H9 (cell line): ENCODE results near the gene YRDC. TPM values are rescaled to one million over a fixed set of nuclear protein-coding genes. Genes with fewer than 3 reads are reported as not detected.

ENCODE experiments used
- DNase-seq: peaks from one replicate; pipeline ENCODE4 v3.0.0-alpha.2; 2017
- H2AFZ ChIP-seq: one replicate; pipeline ENCODE4 v1.6.1; 2013; ENCODE audit warnings: mild to moderate bottlenecking, low read length, control low read depth, moderate library complexity
- H2AK5ac ChIP-seq: 2 replicates; pipeline ENCODE4 v1.6.1; 2013; ENCODE audit warnings: low read length, control low read depth, mixed read lengths; ENCODE audit not compliant: insufficient read length
- H2BK120ac ChIP-seq: one replicate; pipeline ENCODE4 v1.6.1; 2013; ENCODE audit warnings: low read depth, mild to moderate bottlenecking, low read length, control low read depth, inconsistent platforms; ENCODE audit not compliant: poor library complexity, severe bottlenecking
- H2BK12ac ChIP-seq: 2 replicates; pipeline ENCODE4 v1.6.1; 2013; ENCODE audit warnings: low read length, control low read depth, mixed read lengths, low read depth; ENCODE audit not compliant: insufficient read length
- H2BK15ac ChIP-seq: 2 replicates; pipeline ENCODE4 v1.6.1; 2013; ENCODE audit warnings: low read depth, low read length, control low read depth
- H2BK20ac ChIP-seq: one replicate; pipeline ENCODE4 v1.6.1; 2013; ENCODE audit warnings: low read depth, mild to moderate bottlenecking, low read length, control low read depth, inconsistent platforms; ENCODE audit not compliant: poor library complexity, severe bottlenecking
- H2BK5ac ChIP-seq: 2 replicates; pipeline ENCODE4 v1.6.1; 2013; ENCODE audit warnings: low read length, control low read depth, mixed read lengths; ENCODE audit not compliant: insufficient read length
- H3K14ac ChIP-seq: 2 replicates; pipeline ENCODE4 v1.6.1; 2013; ENCODE audit warnings: low read length, control low read depth; ENCODE audit not compliant: insufficient read depth
- H3K18ac ChIP-seq: 2 replicates; pipeline ENCODE4 v1.6.1; 2013; ENCODE audit warnings: low read depth, mild to moderate bottlenecking, mixed read lengths, low read length, control low read depth; ENCODE audit not compliant: insufficient read length
- H3K23ac ChIP-seq: 2 replicates; pipeline ENCODE4 v1.6.1; 2013; ENCODE audit warnings: low read length, control low read depth, mixed read lengths, low read depth; ENCODE audit not compliant: insufficient read length
- H3K23me2 ChIP-seq: 2 replicates; pipeline ENCODE4 v1.6.1; 2013; ENCODE audit warnings: low read depth, mild to moderate bottlenecking, mixed read lengths, low read length, control low read depth; ENCODE audit not compliant: insufficient read length, poor library complexity, severe bottlenecking
- H3K27ac ChIP-seq: 2 replicates; pipeline ENCODE4 v1.5.1; 2013; ENCODE audit warnings: low read length, control low read depth, mixed read lengths, low read depth; ENCODE audit not compliant: insufficient read length
- H3K27me3 ChIP-seq: 2 replicates; pipeline ENCODE4 v1.6.1; 2013; ENCODE audit warnings: low read length, control low read depth, inconsistent platforms; ENCODE audit not compliant: insufficient read depth
- H3K4ac ChIP-seq: 2 replicates; pipeline ENCODE4 v1.6.1; 2013; ENCODE audit warnings: low read depth, mild to moderate bottlenecking, control low read depth, inconsistent platforms, low read length, moderate library complexity
- H3K4me1 ChIP-seq: 2 replicates; pipeline ENCODE4 v1.6.1; 2013; ENCODE audit warnings: low read length, control low read depth, inconsistent platforms; ENCODE audit not compliant: insufficient read depth
- H3K4me2 ChIP-seq: 2 replicates; pipeline ENCODE4 v1.6.1; 2013; ENCODE audit warnings: low read length, control low read depth, mixed read lengths; ENCODE audit not compliant: insufficient read length, insufficient read depth
- H3K56ac ChIP-seq: 2 replicates; pipeline ENCODE4 v1.6.1; 2013; ENCODE audit warnings: low read depth, mild to moderate bottlenecking, mixed read lengths, low read length, control low read depth; ENCODE audit not compliant: insufficient read length
- H3K79me1 ChIP-seq: 2 replicates; pipeline ENCODE4 v1.6.1; 2013; ENCODE audit warnings: low read depth, mild to moderate bottlenecking, moderate library complexity, low read length, control low read depth, inconsistent platforms; ENCODE audit not compliant: insufficient read depth, poor library complexity, severe bottlenecking
- H3K79me2 ChIP-seq: 2 replicates; pipeline ENCODE4 v1.6.1; 2013; ENCODE audit warnings: low read length, control low read depth, inconsistent platforms; ENCODE audit not compliant: insufficient read depth
- H3K9ac ChIP-seq: 2 replicates; pipeline ENCODE4 v1.6.1; 2013; ENCODE audit warnings: low read length, control low read depth, mixed read lengths; ENCODE audit not compliant: insufficient read length; ENCODE audit errors: extremely low read depth
- H3K9me3 ChIP-seq: one replicate; pipeline ENCODE4 v1.6.1; 2013; ENCODE audit warnings: low read depth, low read length, inconsistent platforms; ENCODE audit not compliant: control insufficient read depth
- H3T11ph ChIP-seq: one replicate; pipeline ENCODE4 v1.6.1; 2013; ENCODE audit warnings: mild to moderate bottlenecking, low read length, control low read depth, inconsistent platforms
- H4K20me1 ChIP-seq: one replicate; pipeline ENCODE4 v1.6.1; 2013; ENCODE audit not compliant: control insufficient read depth, insufficient read length, insufficient read depth
- H4K5ac ChIP-seq: 2 replicates; pipeline ENCODE4 v1.6.1; 2013; ENCODE audit warnings: low read depth, mild to moderate bottlenecking, mixed read lengths, low read length, control low read depth; ENCODE audit not compliant: insufficient read length
- H4K8ac ChIP-seq: replicated peaks from 2 replicates; pipeline ENCODE4 v1.6.1; 2013; ENCODE audit warnings: low read length, control low read depth, mixed read lengths, low read depth; ENCODE audit not compliant: insufficient read length
- H4K91ac ChIP-seq: 2 replicates; pipeline ENCODE4 v1.6.1; 2013; ENCODE audit warnings: low read depth, mild to moderate bottlenecking, moderate library complexity, mixed read lengths, low read length, control low read depth; ENCODE audit not compliant: insufficient read length
- H3K27ac Mint-ChIP-seq, 3 experiments: 2 replicates in 2 of 3; 3 replicates in 1 of 3; pipeline ENCODE4 v1.8.0; 2020 to 2021; ENCODE audit warnings: mixed read lengths in 3 of 3, mild to moderate bottlenecking in 1 of 3, moderate library complexity in 1 of 3
- H3K27me3 Mint-ChIP-seq: 2 replicates; pipeline ENCODE4 v1.8.0; 2021; ENCODE audit warnings: low read depth, mild to moderate bottlenecking, moderate library complexity, mixed read lengths
- H3K36me3 Mint-ChIP-seq, 3 experiments: 2 replicates in 2 of 3; 3 replicates in 1 of 3; pipeline ENCODE4 v1.8.0; 2020 to 2021; ENCODE audit warnings: low read depth in 3 of 3, mixed read lengths in 3 of 3; ENCODE audit not compliant: insufficient read depth in 1 of 3
- H3K4me1 Mint-ChIP-seq, 2 experiments: 2 replicates each; pipeline ENCODE4 v1.8.0; 2020; ENCODE audit warnings: mixed read lengths in 2 of 2
- H3K4me3 Mint-ChIP-seq, 2 experiments: 2 replicates in 1 of 2; 3 replicates in 1 of 2; pipeline ENCODE4 v1.8.0; 2020 to 2021; ENCODE audit warnings: mild to moderate bottlenecking in 2 of 2, mixed read lengths in 2 of 2, moderate library complexity in 1 of 2
- H3K9me3 Mint-ChIP-seq, 2 experiments: 2 replicates in 1 of 2; 3 replicates in 1 of 2; pipeline ENCODE4 v1.8.0; 2020; ENCODE audit warnings: mild to moderate bottlenecking in 2 of 2, mixed read lengths in 2 of 2, moderate library complexity in 1 of 2
- WGBS: extraction: QIAGEN DNeasy Blood & Tissue Kit; methylation state at CpG from one replicate; pipeline ENCODE4 v1.1.7; 2013; ENCODE audit warnings: missing lambda C conversion rate, low lambda C conversion rate, mixed read lengths; ENCODE audit not compliant: insufficient read length; ENCODE audit errors: extremely low coverage; 5-methylcytosine and 5-hydroxymethylcytosine counted together
- total RNA-seq: library from RNA; stranded (reverse); gene quantifications from 2 replicates; pipeline ENCODE4 v1.2.1, GENCODE V29; 2021
- TF ChIP-seq, protein P1 (sequence below): fragments of 200-600 bp; sonication (generic); conservative IDR thresholded peaks from 3 replicates; pipeline ENCODE4 v1.8.0; 2021; ENCODE audit warnings: antibody characterized with exemption, mild to moderate bottlenecking

Gene YRDC
- total RNA-seq, 1 experiment from 2014 or later, result 28.0 TPM

DNA sequence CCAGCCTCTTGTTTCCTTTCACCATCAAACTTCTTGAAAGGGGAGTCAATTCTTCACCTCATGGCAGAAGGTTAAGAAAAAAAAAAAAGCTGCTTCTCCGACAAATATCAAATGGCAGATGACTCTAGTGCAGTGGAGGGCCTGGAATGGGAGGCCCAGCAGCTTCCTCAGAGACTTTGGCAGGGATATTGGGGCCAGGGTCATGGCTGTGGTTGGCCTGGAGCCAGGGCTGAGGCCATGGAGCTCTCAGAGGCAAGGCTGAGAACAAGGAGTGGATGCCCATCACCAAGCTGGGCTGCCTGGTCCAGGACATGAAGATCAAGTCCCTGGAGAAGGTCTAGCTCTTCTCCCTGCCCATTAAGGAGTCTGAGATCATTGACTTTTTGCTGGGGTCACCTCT lies 32.7 kb upstream of the YRDC start:
- Histone ChIP-seq H3K79me1 (no peaks in the 10 kb centered on the region), H3K9me3 (no peaks in the 10 kb centered on the region), H2BK15ac (no peak overlapping the region), H3K18ac (no peak overlapping the region), H3K79me2 (no peaks in the 10 kb centered on the region), H4K20me1 (no peaks in the 10 kb centered on the region), H3K4ac (no peak overlapping the region), H2AFZ (no peak overlapping the region), H3K4me1 (no peaks in the 10 kb centered on the region), H4K91ac (no peak overlapping the region), H3K23ac (no peak overlapping the region), H2BK120ac (no peak overlapping the region), H3K9ac (no peak overlapping the region), H3K23me2 (no peaks in the 10 kb centered on the region), H3K27ac (no peak overlapping the region), H3T11ph (no peak overlapping the region), H2BK12ac (no peak overlapping the region), H3K4me2 (no peak overlapping the region), H3K27me3 (no peaks in the 10 kb centered on the region), H3K14ac (no peak overlapping the region), H2BK5ac (no peak overlapping the region), H2BK20ac (no peak overlapping the region), H4K8ac (no peak overlapping the region), H3K56ac (no peak overlapping the region), H2AK5ac (no peak overlapping the region), H4K5ac (no peak overlapping the region)
- Mint-ChIP-seq H3K9me3 (no peaks in the 10 kb centered on the region), H3K27me3 (no peaks in the 10 kb centered on the region), H3K27ac (no peak overlapping the region), H3K36me3 (peaks cover 5 to 35% (median 16%) of the 10 kb centered on the region in 3 experiments; a peak in 6 of 7 replicates), H3K4me1 (no peaks in the 10 kb centered on the region), H3K4me3 (no peak overlapping the region)
- no CpG with 5 or more reads among the region's 1 CpG for WGBS
- no peak for DNase-seq
- TF ChIP-seq, protein P1, sequence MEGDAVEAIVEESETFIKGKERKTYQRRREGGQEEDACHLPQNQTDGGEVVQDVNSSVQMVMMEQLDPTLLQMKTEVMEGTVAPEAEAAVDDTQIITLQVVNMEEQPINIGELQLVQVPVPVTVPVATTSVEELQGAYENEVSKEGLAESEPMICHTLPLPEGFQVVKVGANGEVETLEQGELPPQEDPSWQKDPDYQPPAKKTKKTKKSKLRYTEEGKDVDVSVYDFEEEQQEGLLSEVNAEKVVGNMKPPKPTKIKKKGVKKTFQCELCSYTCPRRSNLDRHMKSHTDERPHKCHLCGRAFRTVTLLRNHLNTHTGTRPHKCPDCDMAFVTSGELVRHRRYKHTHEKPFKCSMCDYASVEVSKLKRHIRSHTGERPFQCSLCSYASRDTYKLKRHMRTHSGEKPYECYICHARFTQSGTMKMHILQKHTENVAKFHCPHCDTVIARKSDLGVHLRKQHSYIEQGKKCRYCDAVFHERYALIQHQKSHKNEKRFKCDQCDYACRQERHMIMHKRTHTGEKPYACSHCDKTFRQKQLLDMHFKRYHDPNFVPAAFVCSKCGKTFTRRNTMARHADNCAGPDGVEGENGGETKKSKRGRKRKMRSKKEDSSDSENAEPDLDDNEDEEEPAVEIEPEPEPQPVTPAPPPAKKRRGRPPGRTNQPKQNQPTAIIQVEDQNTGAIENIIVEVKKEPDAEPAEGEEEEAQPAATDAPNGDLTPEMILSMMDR, result no peak
